HG02970 (cell line): ENCODE results near the gene TCFL5.
A peak's percentile ranks its signal among the peaks of the same experiment; 100 is the strongest.

ENCODE experiments used
- ATAC-seq: cut with Tn5 transposase; IDR thresholded peaks from one replicate; pipeline ENCODE4 v1.9.1; 2021; ENCODE audit warnings: mild to moderate bottlenecking, moderate library complexity, moderate number of reproducible peaks; ENCODE audit not compliant: unreplicated experiment, low FRiP score

TCFL5 gene

GRCh38 chr20:62802026-62802712 is 59.5 kb downstream of the TCFL5 start:
- ATAC-seq: no peak

GRCh38 chr20:62801284-62802010 is 60.2 kb downstream of the TCFL5 start:
- ATAC-seq: no peak

- no peak for ATAC-seq
Measured at GRCh38 chr20:62800314-62801259, 61.0 kb downstream of the TCFL5 start.

GRCh38 chr20:62799873-62800272 is 61.7 kb downstream of the TCFL5 start:
- ATAC-seq: no peak

- ATAC-seq: no peak
Measured at GRCh38 chr20:62799459-62799858, 62.2 kb downstream of the TCFL5 start.

GRCh38 chr20:62799036-62799435 is 62.6 kb downstream of the TCFL5 start:
- no peak for ATAC-seq

- ATAC-seq: no peak
Measured at GRCh38 chr20:62797671-62798532, 63.7 kb downstream of the TCFL5 start.

- no peak for ATAC-seq
Measured at GRCh38 chr20:62796699-62797491, 64.7 kb downstream of the TCFL5 start.

GRCh38 chr20:62795023-62795761 is 66.4 kb downstream of the TCFL5 start:
- ATAC-seq: no peak

- ATAC-seq: peak; percentile 69
Measured at GRCh38 chr20:62794007-62794724, 67.5 kb downstream of the TCFL5 start.

GRCh38 chr20:62793757-62794006 is 67.9 kb downstream of the TCFL5 start:
- ATAC-seq: no peak

GRCh38 chr20:62792940-62793756 is 68.5 kb downstream of the TCFL5 start:
- ATAC-seq: no peak

- no peak for ATAC-seq
Measured at GRCh38 chr20:62792182-62792939, 69.3 kb downstream of the TCFL5 start.

- ATAC-seq: no peak
Measured at GRCh38 chr20:62791301-62792181, 70.1 kb downstream of the TCFL5 start.
